Calu3 (cell line): Measurements from ENCODE around the gene GYPB. TPM values are rescaled to one million over a fixed set of nuclear protein-coding genes. Genes with fewer than 3 reads are reported as not detected.
"Not testable (repeated sequence)": the region's sequence is repeated elsewhere in the genome, so short reads cannot be mapped to it uniquely, and the experiment has no call there.

Experiments
- BruUV-seq: library from RNA; stranded (reverse); fragments of 400-500 nt; replicated peaks from 2 replicates; lab custom pipeline; 2021; lab: Mats Ljungman, UMichigan
- CTCF ChIA-PET: fragments of 300-600 bp; sonication (Branson Sonifier 250); formaldehyde crosslinking; loops from one replicate; lab custom pipeline; 2022; ENCODE audit warnings: antibody characterized with exemption; lab: Charles Lee
- DNase-seq: peaks from one replicate; pipeline ENCODE4 v3.0.0; 2022
- H3K27ac Mint-ChIP-seq: one replicate; pipeline ENCODE4 v1.8.0; 2022; ENCODE audit warnings: mixed read lengths; ENCODE audit not compliant: unreplicated experiment
- H3K27me3 Mint-ChIP-seq: one replicate; pipeline ENCODE4 v1.8.0; 2022; ENCODE audit warnings: mixed read lengths; ENCODE audit not compliant: unreplicated experiment
- H3K36me3 Mint-ChIP-seq: one replicate; pipeline ENCODE4 v1.8.0; 2022; ENCODE audit warnings: mild to moderate bottlenecking, moderate library complexity, mixed read lengths; ENCODE audit not compliant: insufficient read depth, unreplicated experiment
- H3K4me1 Mint-ChIP-seq: one replicate; pipeline ENCODE4 v1.8.0; 2022; ENCODE audit warnings: mild to moderate bottlenecking, low read depth, mixed read lengths; ENCODE audit not compliant: unreplicated experiment
- H3K4me3 Mint-ChIP-seq: one replicate; pipeline ENCODE4 v1.8.0; 2022; ENCODE audit warnings: mild to moderate bottlenecking, low read depth, moderate library complexity, mixed read lengths; ENCODE audit not compliant: unreplicated experiment
- H3K9me3 Mint-ChIP-seq: one replicate; pipeline ENCODE4 v1.8.0; 2022; ENCODE audit warnings: low read depth, mixed read lengths; ENCODE audit not compliant: unreplicated experiment
- intact Hi-C: fragments of 100-400 bp; cut with micrococcal nuclease; formaldehyde crosslinking; loops from one replicate; pipeline ENCODE4 v1.10.0; 2022; ENCODE audit not compliant: unreplicated experiment
- total RNA-seq: library from RNA; stranded (reverse); gene quantifications from 2 replicates; pipeline ENCODE4 v1.2.3, GENCODE V29; 2022

GYPB gene
- total RNA-seq, 1 experiment from 2014 or later = not detected

- H3K36me3 Mint-ChIP-seq, H3K9me3 Mint-ChIP-seq, H3K4me3 Mint-ChIP-seq, BruUV-seq, H3K27me3 Mint-ChIP-seq, H3K4me1 Mint-ChIP-seq, intact Hi-C loops, DNase-seq, H3K27ac Mint-ChIP-seq, CTCF ChIA-PET: not testable (repeated sequence)
These were observed 69.0 kb downstream of the GYPB start for GRCh38 chr4:143950185-143950584.

- DNase-seq, H3K9me3 Mint-ChIP-seq, H3K4me3 Mint-ChIP-seq, intact Hi-C loops, H3K36me3 Mint-ChIP-seq, CTCF ChIA-PET, H3K4me1 Mint-ChIP-seq, BruUV-seq, H3K27me3 Mint-ChIP-seq, H3K27ac Mint-ChIP-seq: not testable (repeated sequence)
These were observed 71.7 kb downstream of the GYPB start for GRCh38 chr4:143947493-143947892.

Other genes with a start within 250 kb of the GYPB start
- not detected in 2 replicates for gene GYPE, start 113.8 kb downstream of the GYPB start, total RNA-seq
- not detected in 2 replicates for gene GYPA, start 121.3 kb upstream of the GYPB start, total RNA-seq